ENCODE results near the gene RNASE11. TPM values are rescaled to one million over a fixed set of nuclear protein-coding genes. Genes with fewer than 3 reads are reported as not detected.

The RNASE11 gene
- total RNA-seq, 1 experiment from 2014 or later = not detected

DNA sequence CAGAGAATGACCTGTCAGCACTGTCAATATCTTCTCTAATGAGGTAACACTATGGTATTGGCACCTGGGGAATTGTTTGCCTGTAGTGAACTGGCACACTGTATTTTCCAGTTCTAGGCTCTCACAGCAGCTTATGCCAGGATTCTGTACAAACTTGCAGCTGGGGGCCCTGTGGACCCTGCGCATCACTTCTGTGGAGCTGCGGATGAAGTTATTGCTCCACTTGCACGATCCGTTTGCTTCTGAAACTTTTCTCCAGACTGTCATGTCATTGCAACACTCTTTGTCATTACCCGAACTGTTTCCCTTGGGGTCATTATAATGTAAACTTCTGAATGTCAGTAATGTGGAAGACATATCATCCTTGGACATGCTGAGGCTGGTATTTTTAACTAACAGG is 3.9 kb downstream of the RNASE11 start:
- TF ChIP-seq, protein P1, sequence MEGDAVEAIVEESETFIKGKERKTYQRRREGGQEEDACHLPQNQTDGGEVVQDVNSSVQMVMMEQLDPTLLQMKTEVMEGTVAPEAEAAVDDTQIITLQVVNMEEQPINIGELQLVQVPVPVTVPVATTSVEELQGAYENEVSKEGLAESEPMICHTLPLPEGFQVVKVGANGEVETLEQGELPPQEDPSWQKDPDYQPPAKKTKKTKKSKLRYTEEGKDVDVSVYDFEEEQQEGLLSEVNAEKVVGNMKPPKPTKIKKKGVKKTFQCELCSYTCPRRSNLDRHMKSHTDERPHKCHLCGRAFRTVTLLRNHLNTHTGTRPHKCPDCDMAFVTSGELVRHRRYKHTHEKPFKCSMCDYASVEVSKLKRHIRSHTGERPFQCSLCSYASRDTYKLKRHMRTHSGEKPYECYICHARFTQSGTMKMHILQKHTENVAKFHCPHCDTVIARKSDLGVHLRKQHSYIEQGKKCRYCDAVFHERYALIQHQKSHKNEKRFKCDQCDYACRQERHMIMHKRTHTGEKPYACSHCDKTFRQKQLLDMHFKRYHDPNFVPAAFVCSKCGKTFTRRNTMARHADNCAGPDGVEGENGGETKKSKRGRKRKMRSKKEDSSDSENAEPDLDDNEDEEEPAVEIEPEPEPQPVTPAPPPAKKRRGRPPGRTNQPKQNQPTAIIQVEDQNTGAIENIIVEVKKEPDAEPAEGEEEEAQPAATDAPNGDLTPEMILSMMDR (IDR thresholded peaks at IDR 0.05; ENCODE audit: unreplicated experiment) = no peak
- no peak for DNase-seq (ENCODE audit: unreplicated experiment)
- ChIA-PET POLR2A (no interaction called here), CTCF (interaction anchor here (0.7 to 2.3 kb wide), 3 partner anchors 24 to 55 kb away, joined by 3 to 10 read pairs (median 3); no protein-coding TSS in a partner anchor)
- Mint-ChIP-seq H3K9me3 (ENCODE audit: unreplicated experiment) (no peaks in the 10 kb centered on the region), H3K36me3 (ENCODE audit: insufficient read depth, unreplicated experiment) (no peaks in the 10 kb centered on the region), H3K4me1 (ENCODE audit: insufficient read depth, unreplicated experiment) (no peaks in the 10 kb centered on the region), H3K27me3 (ENCODE audit: insufficient read depth, unreplicated experiment) (peaks cover 40% of the 10 kb centered on the region), H3K27ac (ENCODE audit: low read depth, unreplicated experiment) (no peak overlapping the region), H3K4me3 (ENCODE audit: unreplicated experiment) (no peak overlapping the region)
- no TSS peak for BruUV-seq (replicated peaks)
- intact Hi-C loops (cut with micrococcal nuclease) = no loop called here

- H3K9me3 Mint-ChIP-seq (ENCODE audit: unreplicated experiment) = no peaks in the 10 kb centered on the region
- no peak overlapping the region for H3K27ac Mint-ChIP-seq (ENCODE audit: low read depth, unreplicated experiment)
- ChIA-PET POLR2A (no interaction called here), CTCF (interaction anchor here (1.0 to 2.3 kb wide), 3 partner anchors 25 to 26 kb away, joined by 3 to 10 read pairs (median 3); no protein-coding TSS in a partner anchor)
- no peak overlapping the region for H3K4me3 Mint-ChIP-seq (ENCODE audit: unreplicated experiment)
- peaks cover 40% of the 10 kb centered on the region for H3K27me3 Mint-ChIP-seq (ENCODE audit: insufficient read depth, unreplicated experiment)
- no peaks in the 10 kb centered on the region for H3K4me1 Mint-ChIP-seq (ENCODE audit: insufficient read depth, unreplicated experiment)
- no peak for DNase-seq (ENCODE audit: unreplicated experiment)
- intact Hi-C loops (cut with micrococcal nuclease) = no loop called here
- no peaks in the 10 kb centered on the region for H3K36me3 Mint-ChIP-seq (ENCODE audit: insufficient read depth, unreplicated experiment)
- TF ChIP-seq, protein P1 (IDR thresholded peaks at IDR 0.05; ENCODE audit: unreplicated experiment) = no peak
- no TSS peak for BruUV-seq (replicated peaks)
These were observed 4.7 kb downstream of the RNASE11 start for GRCh38 chr14:20583142-20583541.

DNA sequence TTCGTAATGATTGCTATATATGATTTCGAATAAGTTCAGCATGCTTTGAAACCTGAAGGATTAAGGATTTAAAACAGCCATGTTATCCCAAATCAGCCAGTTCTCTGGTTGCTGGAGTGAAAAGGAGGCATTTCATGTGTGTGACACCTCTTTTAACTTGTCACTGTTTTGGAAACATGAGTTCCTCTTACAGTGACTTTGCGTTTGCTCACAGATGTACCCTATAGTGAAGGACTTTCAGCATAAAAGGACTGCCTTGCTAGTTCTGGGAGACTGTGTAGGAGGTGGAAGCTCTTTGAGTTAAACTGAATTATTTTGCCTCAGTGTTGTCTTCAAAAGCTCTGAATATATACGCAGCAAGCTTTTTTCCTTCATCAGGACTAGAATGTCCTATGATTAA is 7.6 kb downstream of the RNASE11 start:
- DNase-seq (ENCODE audit: unreplicated experiment) = no peak
- no peaks in the 10 kb centered on the region for H3K4me1 Mint-ChIP-seq (ENCODE audit: insufficient read depth, unreplicated experiment)
- TF ChIP-seq, protein P1 (IDR thresholded peaks at IDR 0.05; ENCODE audit: unreplicated experiment) = no peak
- BruUV-seq (replicated peaks) = no TSS peak
- no peak overlapping the region for H3K4me3 Mint-ChIP-seq (ENCODE audit: unreplicated experiment)
- POLR2A ChIA-PET = no interaction called here
- H3K9me3 Mint-ChIP-seq (ENCODE audit: unreplicated experiment) = no peaks in the 10 kb centered on the region
- no peaks in the 10 kb centered on the region for H3K36me3 Mint-ChIP-seq (ENCODE audit: insufficient read depth, unreplicated experiment)
- H3K27ac Mint-ChIP-seq (ENCODE audit: low read depth, unreplicated experiment) = no peak overlapping the region
- peaks cover 11% of the 10 kb centered on the region for H3K27me3 Mint-ChIP-seq (ENCODE audit: insufficient read depth, unreplicated experiment)
- intact Hi-C loops (cut with micrococcal nuclease) = no loop called here
- CTCF ChIA-PET = interaction anchor here (1.1 kb wide), 1 partner anchor 39 kb away, joined by 3 read pairs; no protein-coding TSS in a partner anchor

DNA sequence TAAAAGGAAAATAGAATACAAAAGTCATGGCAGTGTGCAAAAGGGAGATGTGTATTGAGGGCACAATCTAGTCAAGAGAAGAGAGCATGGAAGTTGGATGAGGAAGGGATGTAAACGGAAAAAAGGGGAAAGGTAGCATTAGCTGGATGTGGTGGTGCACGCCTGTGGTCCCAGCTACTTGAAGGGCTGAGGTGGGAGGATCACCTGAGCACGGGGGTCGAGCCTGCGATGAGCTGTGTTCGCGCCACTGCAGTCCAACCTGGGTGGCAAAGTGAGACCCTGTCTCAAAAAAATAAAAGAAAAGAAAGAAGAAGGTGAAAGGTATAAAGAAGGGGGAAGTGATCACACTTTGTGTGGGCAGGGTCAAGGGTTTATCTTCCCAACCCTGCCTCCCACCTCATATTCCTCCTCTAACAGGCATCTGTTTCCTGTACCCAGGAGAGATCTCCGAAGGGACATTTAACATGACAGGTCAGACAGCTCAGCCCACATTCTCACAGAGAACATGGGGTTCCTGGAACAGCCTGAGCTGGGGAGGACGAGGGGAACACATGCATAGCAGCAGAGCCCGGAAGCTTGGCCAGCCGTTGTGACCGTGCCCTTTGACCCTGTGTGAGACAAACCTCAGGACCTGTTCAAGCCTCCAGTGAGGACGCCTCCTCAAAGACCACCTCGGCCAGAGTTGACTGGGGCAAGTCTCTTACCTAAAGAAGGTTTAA is 8.9 kb downstream of the RNASE11 start:
- Mint-ChIP-seq H3K4me3 (ENCODE audit: unreplicated experiment) (no peak overlapping the region), H3K27ac (ENCODE audit: low read depth, unreplicated experiment) (no peak overlapping the region), H3K27me3 (ENCODE audit: insufficient read depth, unreplicated experiment) (no peaks in the 10 kb centered on the region), H3K4me1 (ENCODE audit: insufficient read depth, unreplicated experiment) (no peaks in the 10 kb centered on the region), H3K9me3 (ENCODE audit: unreplicated experiment) (no peaks in the 10 kb centered on the region), H3K36me3 (ENCODE audit: insufficient read depth, unreplicated experiment) (no peaks in the 10 kb centered on the region)
- BruUV-seq (replicated peaks) = no TSS peak
- no peak for DNase-seq (ENCODE audit: unreplicated experiment)
- TF ChIP-seq, protein P1 (IDR thresholded peaks at IDR 0.05; ENCODE audit: unreplicated experiment) = no peak
- intact Hi-C loops (cut with micrococcal nuclease) = no loop called here
- POLR2A ChIA-PET = no interaction called here
- CTCF ChIA-PET = interaction anchor here (0.6 kb wide), 1 partner anchor 426 kb away, joined by 3 read pairs; no protein-coding TSS in a partner anchor

Data from MCF 10A (cell line).